ENCODE data around the gene FAM162A.

The FAM162A gene

GRCh38 chr3:122461806-122462205 lies 77.8 kb downstream of the FAM162A start:
- no peak for TF ChIP-seq CTCF (conservative IDR thresholded peaks at IDR 0.05; ENCODE audit: low read depth, low read length)
- DNase-seq (ENCODE audit: low read depth), result no peak
- no peak overlapping the region for H3K4me3 ChIP-seq (ENCODE audit: low read depth, low read length)

Measured in choroid plexus epithelial cell (primary cell).